GM19324 (cell line): ENCODE results near the gene CFLAR.
"Not testable (repeated sequence)": the region's sequence is repeated elsewhere in the genome, so short reads cannot be mapped to it uniquely, and the experiment has no call there.

Source experiments
- ATAC-seq: cut with Tn5 transposase; IDR thresholded peaks from one replicate; pipeline ENCODE4 v1.9.1; 2021; ENCODE audit warnings: mild to moderate bottlenecking, moderate library complexity; ENCODE audit not compliant: unreplicated experiment, low FRiP score

The CFLAR gene

GRCh38 chr2:201116115-201116958 is at the start of gene CFLAR:
CFLAR (plus strand) TSS chr2:201116164; CDS start chr2:201129866, 13,702 bp downstream.
- ATAC-seq, result peak; percentile 45

DNA sequence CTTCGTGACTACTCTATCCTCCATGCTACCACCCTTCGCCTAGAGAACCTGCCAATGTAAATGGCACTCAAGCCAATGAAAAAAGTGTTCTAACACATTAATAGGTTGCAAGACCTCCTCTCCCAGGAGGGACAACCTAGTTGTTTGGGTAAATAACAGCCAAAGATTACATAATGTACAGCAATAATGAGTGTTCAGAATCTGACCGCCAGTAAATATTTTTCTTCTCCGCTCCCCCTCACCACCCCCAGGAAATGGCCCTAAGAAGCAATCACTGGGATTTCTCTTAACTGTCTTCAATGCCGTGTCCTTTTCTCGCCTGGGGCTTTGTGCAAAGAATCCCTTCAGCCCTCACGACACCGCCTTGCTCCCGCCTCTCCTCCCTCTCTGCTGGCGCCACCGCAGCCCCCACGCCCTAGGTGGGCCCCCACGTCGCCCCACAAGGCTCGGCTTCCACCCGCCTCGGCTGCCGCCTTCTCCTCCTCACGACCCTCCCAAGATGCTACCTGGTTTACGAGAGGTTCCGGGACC is 45.0 kb upstream of the CFLAR start:
- peak; percentile 44 for ATAC-seq

DNA sequence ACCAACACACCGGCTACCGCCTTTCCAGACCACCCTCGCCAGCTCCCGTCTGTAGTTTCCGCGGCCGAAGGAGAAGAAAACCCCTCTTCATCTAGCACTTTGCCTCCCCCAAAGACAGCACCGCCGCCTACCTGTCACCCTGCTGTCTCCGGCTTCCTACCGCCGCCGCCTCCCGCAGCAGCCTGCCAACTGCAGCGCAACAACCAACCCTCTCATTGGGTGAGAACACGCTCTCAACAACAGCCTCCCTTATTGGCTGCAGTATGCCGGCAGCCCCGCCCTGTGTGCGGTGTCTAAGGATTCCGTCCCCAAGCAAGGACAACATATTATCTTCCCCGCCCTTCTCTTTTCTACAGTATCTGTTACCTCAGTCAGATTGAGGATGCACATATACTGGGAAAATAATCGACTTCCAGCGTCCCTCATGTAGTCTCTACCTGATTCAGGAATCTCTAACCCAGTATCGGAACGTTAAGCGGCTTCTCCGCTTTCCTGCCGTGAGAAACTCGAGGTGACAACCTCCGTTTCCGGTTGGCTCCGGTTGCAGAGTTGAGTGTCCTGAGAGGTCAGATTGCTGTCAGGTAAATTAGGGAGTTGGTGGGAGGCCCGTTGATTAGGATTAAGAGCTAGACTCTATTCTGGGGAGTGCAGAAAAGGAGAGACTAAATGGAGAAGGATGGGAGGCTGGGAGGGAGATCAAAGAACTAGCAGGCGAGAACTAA is 44.3 kb upstream of the CFLAR start, which contains the start of the genes HYCC2 and NDUFB3:
TSS of gene HYCC2 (minus strand) at position 193 of the 722 bp plus-strand sequence. CDS start 47,662 bp downstream, outside the sequence.
TSS of gene NDUFB3 (plus strand) at position 523 of the 722 bp plus-strand sequence. CDS start 6,882 bp downstream, outside the sequence.
- peak; percentile 99 for ATAC-seq

GRCh38 chr2:201072201-201072530 is 43.8 kb upstream of the CFLAR start:
- ATAC-seq, result no peak

- no peak for ATAC-seq
These were observed 42.9 kb upstream of the CFLAR start for GRCh38 chr2:201073071-201073470.

DNA sequence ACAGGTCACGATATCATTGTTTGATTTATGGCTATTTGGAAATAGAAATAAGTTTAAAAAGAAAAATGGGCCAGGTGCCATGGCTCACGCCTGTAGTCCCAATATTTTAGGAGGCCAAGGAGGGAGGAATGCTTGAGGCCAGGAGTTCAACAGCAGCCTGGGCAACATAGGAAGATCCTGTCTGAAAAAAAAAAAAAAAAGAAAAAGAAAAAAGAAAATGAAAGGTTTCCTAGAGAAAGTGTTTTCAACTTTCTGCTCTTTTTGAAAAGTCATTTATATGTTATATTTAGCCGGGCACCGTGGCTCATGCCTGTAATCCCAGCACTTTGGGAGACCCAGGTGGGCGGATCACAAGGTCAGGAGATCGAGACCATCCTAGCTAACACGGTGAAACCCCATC is 41.0 kb upstream of the CFLAR start:
- ATAC-seq, result no peak

DNA sequence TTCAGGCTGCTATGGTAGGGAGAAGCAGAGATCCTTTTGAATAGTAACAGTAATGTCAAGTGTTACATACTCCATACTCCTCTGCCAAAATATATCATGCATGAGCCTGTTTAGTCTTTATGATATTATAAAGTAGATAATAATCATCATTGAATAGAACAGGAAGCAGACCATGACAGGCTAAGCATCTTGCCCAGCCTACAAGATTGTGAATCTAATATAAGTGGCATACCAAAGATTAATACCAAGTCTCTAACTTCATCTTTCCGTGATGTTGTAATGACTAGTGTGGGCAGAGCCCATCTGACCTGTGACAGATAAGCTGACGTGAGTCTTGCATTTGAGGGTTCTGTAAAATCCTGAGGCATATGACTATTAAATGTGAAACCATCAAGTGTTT is 31.1 kb upstream of the CFLAR start:
- no peak for ATAC-seq

GRCh38 chr2:201090574-201090973 is 25.4 kb upstream of the CFLAR start:
- ATAC-seq, result no peak

DNA sequence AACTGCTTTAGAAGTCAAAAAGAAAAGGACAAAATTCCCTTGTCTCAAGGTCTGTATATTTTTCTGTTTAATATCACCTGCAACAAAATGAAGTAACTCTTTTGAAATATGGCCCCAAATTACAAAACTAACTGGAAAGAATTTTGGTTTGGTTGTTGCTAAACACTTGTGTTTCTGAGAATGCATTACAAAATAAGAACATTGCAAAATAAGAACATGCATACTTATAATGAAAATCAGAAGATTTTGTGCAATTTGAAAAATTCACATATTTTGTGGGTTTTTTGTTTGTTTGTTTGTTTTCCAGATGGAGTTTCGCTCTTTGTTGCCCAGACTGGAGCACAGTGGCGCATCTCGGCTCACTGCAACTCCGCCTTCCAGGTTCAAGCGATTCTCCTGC is 22.4 kb upstream of the CFLAR start:
- ATAC-seq, result no peak

- no peak for ATAC-seq
These were observed 15.5 kb upstream of the CFLAR start for GRCh38 chr2:201100497-201100896.

- no peak for ATAC-seq
These were observed 10.2 kb upstream of the CFLAR start for GRCh38 chr2:201105759-201106158.

DNA sequence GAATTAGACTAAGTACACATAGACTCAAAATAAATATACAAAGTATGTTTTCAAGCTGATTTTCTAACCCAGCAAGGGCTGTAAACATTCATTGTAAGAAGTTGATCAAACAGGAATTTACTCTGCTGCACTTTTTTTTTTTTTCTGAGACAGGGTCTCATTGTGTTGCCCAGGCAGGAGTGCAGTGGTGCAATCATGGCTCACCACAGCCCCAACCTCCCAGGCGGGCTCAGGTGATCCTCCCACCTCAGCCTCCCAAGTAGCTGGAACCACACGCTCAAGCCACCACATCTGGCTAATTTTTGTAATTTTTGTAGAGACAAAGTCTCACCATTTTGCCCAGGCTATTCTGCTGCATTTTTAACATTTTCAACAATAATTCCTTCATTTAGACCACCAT is 8.3 kb upstream of the CFLAR start:
- no peak for ATAC-seq

GRCh38 chr2:201108341-201108740 is 7.6 kb upstream of the CFLAR start:
- no peak for ATAC-seq

GRCh38 chr2:201109186-201109585 is 6.8 kb upstream of the CFLAR start:
- ATAC-seq, result no peak

GRCh38 chr2:201110615-201111014 is 5.3 kb upstream of the CFLAR start:
- no peak for ATAC-seq

DNA sequence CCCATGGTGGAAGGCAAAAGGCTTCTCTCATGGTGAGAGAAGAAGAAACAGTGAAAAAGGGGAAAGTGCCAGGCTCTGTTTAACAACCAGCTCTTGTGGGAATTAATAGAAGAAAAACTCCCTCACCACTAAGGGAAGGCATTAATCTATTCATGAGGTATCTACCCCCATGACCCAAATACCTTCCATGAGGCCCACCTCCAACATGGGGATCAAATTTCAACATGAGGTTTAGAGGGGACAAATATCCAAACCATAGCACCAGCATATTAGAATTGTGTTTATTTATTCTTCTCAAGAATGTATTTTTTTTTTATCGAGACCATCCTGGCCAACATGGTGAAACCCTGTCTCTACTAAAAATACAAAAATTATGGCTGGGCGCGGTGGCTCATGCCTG is 4.9 kb upstream of the CFLAR start:
- no peak for ATAC-seq

DNA sequence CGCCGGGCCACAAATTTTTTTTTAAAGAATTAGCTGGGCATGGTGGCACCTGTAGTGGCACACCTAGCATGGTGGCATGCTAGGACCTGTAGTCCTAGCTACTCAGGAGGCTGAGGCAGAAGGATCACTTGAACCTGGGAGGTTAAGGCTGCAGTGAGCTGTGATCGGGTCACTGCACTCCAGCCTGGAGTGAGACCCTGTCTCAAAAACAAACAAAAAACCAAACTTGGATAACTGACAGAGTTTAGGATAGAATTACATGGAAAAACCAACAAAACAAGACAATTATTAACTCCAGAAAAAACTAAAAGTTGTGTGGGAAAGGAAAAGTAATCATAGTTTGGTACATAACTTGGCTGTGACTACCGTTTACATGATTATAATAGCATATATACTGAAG is 1.6 kb upstream of the CFLAR start:
- no peak for ATAC-seq

DNA sequence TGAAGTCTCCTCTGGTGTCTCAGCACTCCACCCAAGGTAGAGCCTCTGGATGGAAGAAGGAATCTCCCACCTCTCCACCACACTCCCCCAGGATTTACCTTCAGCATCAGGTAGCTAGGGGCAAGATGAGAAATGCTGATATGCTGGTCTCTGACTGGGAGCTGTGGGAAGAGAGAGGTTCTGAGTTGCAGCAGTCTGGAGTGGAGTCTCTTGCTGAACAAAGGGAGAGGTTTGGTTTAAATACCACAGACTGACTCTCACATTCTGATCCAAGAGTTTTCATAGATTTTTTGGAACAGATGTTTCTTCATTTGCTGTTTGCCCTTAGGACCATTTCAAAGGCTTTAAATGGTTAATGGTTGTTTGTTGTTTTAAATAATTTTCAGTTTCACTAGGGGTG is 1.1 kb upstream of the CFLAR start:
- no peak for ATAC-seq

- no peak for ATAC-seq
These were observed 1.2 kb downstream of the CFLAR start for GRCh38 chr2:201116959-201117734.

GRCh38 chr2:201117735-201118094 is 1.8 kb downstream of the CFLAR start:
- ATAC-seq, result not testable (repeated sequence)
